ENCODE data around the gene VAV1. TPM values are rescaled to one million over a fixed set of nuclear protein-coding genes. Genes with fewer than 3 reads are reported as not detected.

VAV1 gene
- total RNA-seq, 1 experiment from 2014 or later, result 0.83 TPM

- peaks cover 80% of the 10 kb centered on the region for H3K36me3 Mint-ChIP-seq
- ChIA-PET CTCF (no interaction called here), POLR2A (interaction anchor here (0.7 kb wide), 1 partner anchor 375 kb away, joined by 4 read pairs; no protein-coding TSS in a partner anchor)
- no peak for ATAC-seq
- peaks cover 95% of the 10 kb centered on the region for H3K9me3 Mint-ChIP-seq
- H3K27me3 Mint-ChIP-seq (ENCODE audit: low read depth), result peaks cover 13% of the 10 kb centered on the region
- no peak overlapping the region for H3K4me3 Mint-ChIP-seq
- no peaks in the 10 kb centered on the region for H3K4me1 Mint-ChIP-seq
- H3K27ac Mint-ChIP-seq, result no peak overlapping the region
- DNase-seq (ENCODE audit: low spot score), result no peak
- no peak for TF ChIP-seq ETV6 (CRISPR knock-in tag; IDR thresholded peaks at IDR 0.05)
Measured at GRCh38 chr19:6891761-6892385, 119.4 kb downstream of the VAV1 start.

DNA sequence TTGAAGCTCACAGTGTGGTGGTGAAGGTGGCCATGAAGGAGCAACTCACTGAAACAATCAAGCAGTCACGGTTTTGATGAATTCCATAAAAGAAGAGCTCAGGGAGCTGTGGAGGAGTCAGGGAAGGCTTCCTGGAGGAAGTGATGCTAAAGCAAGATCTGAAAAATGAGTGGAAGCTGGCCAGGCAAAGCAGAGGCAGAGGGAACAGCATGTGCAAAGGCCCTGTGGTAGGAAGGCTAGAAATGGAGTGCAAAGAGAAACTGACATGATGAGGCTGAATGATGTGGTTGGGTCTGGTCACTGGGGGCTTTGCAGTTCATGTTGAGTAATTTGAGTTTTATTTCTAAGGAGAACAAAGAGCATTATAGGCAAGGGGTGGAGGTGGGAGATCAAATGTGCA is 121.8 kb downstream of the VAV1 start:
- ATAC-seq (no peak), DNase-seq (ENCODE audit: low spot score) (no peak)
- Mint-ChIP-seq H3K36me3 (peaks cover 73% of the 10 kb centered on the region), H3K9me3 (peaks cover 93% of the 10 kb centered on the region), H3K4me1 (no peaks in the 10 kb centered on the region), H3K27ac (no peak overlapping the region), H3K27me3 (ENCODE audit: low read depth) (peaks cover 15% of the 10 kb centered on the region), H3K4me3 (no peak overlapping the region)
- CTCF ChIA-PET, result no interaction called here
- no peak for TF ChIP-seq ZNF671 (CRISPR knock-in tag; IDR thresholded peaks at IDR 0.05)
- no peak for TF ChIP-seq GRHL2 (CRISPR knock-in tag; IDR thresholded peaks at IDR 0.05; ENCODE audit: insufficient replicate concordance, severe bottlenecking)
- TF ChIP-seq RELA (CRISPR knock-in tag; IDR thresholded peaks at IDR 0.05; ENCODE audit: borderline replicate concordance), result no peak
- TF ChIP-seq ATF6 (CRISPR knock-in tag; IDR thresholded peaks at IDR 0.05), result no peak
- no peak for TF ChIP-seq NR2C2 (CRISPR knock-in tag; IDR thresholded peaks at IDR 0.05)
- no peak for TF ChIP-seq ZNF423 (CRISPR knock-in tag; IDR thresholded peaks at IDR 0.05)
- TF ChIP-seq, protein P1, sequence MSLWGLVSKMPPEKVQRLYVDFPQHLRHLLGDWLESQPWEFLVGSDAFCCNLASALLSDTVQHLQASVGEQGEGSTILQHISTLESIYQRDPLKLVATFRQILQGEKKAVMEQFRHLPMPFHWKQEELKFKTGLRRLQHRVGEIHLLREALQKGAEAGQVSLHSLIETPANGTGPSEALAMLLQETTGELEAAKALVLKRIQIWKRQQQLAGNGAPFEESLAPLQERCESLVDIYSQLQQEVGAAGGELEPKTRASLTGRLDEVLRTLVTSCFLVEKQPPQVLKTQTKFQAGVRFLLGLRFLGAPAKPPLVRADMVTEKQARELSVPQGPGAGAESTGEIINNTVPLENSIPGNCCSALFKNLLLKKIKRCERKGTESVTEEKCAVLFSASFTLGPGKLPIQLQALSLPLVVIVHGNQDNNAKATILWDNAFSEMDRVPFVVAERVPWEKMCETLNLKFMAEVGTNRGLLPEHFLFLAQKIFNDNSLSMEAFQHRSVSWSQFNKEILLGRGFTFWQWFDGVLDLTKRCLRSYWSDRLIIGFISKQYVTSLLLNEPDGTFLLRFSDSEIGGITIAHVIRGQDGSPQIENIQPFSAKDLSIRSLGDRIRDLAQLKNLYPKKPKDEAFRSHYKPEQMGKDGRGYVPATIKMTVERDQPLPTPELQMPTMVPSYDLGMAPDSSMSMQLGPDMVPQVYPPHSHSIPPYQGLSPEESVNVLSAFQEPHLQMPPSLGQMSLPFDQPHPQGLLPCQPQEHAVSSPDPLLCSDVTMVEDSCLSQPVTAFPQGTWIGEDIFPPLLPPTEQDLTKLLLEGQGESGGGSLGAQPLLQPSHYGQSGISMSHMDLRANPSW (CRISPR knock-in tag; conservative IDR thresholded peaks at IDR 0.05; ENCODE audit: low read depth), result no peak
- no peak for TF ChIP-seq NR1H2 (CRISPR knock-in tag; IDR thresholded peaks at IDR 0.05)
- TF ChIP-seq E2F4 (CRISPR knock-in tag; IDR thresholded peaks at IDR 0.05; ENCODE audit: borderline replicate concordance, low read depth), result no peak
- TF ChIP-seq TCF7 (CRISPR knock-in tag; IDR thresholded peaks at IDR 0.05; ENCODE audit: low read depth), result no peak
- POLR2A ChIA-PET, result no interaction called here

- POLR2A ChIA-PET, result no interaction called here
- Mint-ChIP-seq H3K27me3 (ENCODE audit: low read depth) (peaks cover 18% of the 10 kb centered on the region), H3K36me3 (peaks cover 63% of the 10 kb centered on the region), H3K4me1 (no peaks in the 10 kb centered on the region), H3K27ac (no peak overlapping the region), H3K9me3 (peaks cover 75% of the 10 kb centered on the region), H3K4me3 (no peak overlapping the region)
- no peak for ATAC-seq
- CTCF ChIA-PET, result no interaction called here
- TF ChIP-seq ELF4 (CRISPR knock-in tag; IDR thresholded peaks at IDR 0.05; ENCODE audit: low read depth), result no peak
- no peak for TF ChIP-seq EMX1 (CRISPR knock-in tag; IDR thresholded peaks at IDR 0.05)
- no peak for TF ChIP-seq ATF3 (CRISPR knock-in tag; conservative IDR thresholded peaks at IDR 0.05)
- TF ChIP-seq, protein P1 (CRISPR knock-in tag; conservative IDR thresholded peaks at IDR 0.05; ENCODE audit: low read depth), result no peak
- no peak for TF ChIP-seq TCF7 (CRISPR knock-in tag; IDR thresholded peaks at IDR 0.05; ENCODE audit: low read depth)
- no peak for TF ChIP-seq TEAD1 (CRISPR knock-in tag; IDR thresholded peaks at IDR 0.05)
- TF ChIP-seq, protein P2, sequence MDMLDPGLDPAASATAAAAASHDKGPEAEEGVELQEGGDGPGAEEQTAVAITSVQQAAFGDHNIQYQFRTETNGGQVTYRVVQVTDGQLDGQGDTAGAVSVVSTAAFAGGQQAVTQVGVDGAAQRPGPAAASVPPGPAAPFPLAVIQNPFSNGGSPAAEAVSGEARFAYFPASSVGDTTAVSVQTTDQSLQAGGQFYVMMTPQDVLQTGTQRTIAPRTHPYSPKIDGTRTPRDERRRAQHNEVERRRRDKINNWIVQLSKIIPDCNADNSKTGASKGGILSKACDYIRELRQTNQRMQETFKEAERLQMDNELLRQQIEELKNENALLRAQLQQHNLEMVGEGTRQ (CRISPR knock-in tag; IDR thresholded peaks at IDR 0.05), result no peak
- DNase-seq (ENCODE audit: low spot score), result no peak
Measured at GRCh38 chr19:6903446-6903845, 130.9 kb downstream of the VAV1 start.
